HG02973 (cell line): ENCODE data around the gene IRF2BPL.

Experiments
- ATAC-seq: cut with Tn5 transposase; IDR thresholded peaks from one replicate; pipeline ENCODE4 v1.9.1; 2021; ENCODE audit warnings: moderate library complexity; ENCODE audit not compliant: unreplicated experiment

Gene IRF2BPL

DNA sequence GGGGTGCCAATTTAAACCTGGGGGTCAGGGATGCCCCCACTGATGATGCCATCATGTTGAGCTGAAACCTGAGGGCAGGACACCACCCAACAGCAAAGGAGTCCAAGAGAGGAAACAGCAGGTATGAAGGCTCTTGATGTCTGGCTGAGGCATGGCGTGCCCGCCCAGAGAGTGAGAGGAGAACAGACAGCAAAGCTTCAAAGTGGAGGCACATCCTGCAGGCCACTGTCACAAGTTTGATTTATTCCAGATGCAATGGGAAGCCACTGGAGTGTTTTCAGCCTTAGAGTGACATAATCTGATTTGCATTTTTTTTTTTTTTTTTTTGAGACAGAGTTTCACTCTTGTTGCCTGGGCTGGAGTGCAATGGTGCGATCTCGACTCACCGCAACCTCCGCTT, 34.8 kb downstream of the IRF2BPL start:
- ATAC-seq = no peak

GRCh38 chr14:76990084-76990483, 38.4 kb downstream of the IRF2BPL start:
- ATAC-seq = no peak

DNA sequence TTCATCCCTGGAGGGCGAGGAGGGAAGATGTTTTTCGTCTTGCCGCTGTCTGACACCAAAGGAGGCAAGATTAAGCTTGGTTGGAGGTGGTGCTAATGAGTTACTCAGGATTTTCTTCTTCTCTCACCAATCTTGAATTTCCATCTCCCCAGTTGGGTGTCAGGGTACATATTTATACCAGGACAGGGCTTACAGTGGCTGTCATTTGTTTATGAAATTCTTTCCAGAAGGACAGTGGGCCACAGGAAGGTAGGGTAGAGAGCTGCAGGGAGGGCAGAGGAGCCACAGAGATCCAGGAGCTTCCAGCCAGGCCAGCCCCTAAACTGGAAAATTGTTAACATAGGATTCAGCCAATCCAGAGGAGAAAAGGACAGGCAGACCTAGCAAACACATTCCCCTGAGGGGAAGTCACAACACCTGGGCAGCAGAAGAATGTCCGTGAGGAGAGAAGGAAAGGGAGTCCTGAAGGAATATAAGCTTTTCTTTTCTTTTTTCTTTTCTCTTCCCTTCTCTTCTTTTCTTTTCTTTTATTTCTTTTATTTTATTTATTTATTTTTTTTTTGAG, 40.5 kb downstream of the IRF2BPL start:
- no peak for ATAC-seq

DNA sequence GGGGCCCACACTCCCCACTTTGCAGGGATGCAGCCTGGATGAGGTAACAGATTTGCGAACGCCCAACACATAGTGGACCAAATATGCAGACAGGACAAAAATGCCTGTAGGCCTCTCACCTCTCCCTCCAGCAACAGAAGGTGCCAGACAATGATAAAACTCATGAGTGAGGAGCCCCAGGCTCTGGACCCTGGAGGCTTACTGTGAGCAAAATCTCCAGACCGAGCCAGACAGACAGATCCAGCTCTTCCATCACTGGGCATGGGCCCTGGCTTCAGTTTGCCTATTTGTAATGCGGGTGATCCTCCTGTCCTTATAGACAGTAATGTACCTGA, 42.3 kb downstream of the IRF2BPL start:
- no peak for ATAC-seq

DNA sequence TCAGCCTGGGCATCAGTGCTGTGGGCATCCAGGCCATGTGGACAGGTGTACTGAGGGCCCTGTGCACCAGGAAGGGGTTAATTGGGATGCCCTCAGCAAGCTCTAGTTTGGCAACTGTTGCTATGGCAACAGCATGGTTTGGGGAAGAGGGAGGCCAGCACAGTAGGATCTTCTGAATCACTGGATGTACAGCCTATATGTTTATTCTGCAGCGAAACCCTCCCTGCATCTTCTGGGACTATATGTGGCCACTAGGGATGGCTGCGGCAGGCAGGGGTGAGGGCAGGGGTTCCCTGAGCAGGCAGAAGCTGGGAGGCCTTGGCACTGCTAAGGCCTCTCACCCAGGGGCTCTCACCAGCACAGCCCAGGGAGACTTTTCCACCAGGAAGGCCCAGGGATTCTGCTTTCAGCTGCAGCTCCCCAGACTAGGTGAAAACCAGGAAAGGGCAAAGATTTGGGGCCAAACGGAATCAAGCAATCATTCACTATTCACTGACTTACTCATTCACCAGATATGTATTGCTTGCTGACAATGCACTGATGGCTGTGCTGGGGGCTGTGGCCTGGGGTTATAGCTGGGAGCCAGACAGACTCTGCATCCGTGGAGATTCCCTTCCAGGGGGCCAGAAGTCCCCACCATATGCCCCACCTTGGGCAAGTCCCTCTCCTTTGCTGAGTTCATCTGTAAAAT, 42.8 kb downstream of the IRF2BPL start:
- ATAC-seq = no peak

DNA sequence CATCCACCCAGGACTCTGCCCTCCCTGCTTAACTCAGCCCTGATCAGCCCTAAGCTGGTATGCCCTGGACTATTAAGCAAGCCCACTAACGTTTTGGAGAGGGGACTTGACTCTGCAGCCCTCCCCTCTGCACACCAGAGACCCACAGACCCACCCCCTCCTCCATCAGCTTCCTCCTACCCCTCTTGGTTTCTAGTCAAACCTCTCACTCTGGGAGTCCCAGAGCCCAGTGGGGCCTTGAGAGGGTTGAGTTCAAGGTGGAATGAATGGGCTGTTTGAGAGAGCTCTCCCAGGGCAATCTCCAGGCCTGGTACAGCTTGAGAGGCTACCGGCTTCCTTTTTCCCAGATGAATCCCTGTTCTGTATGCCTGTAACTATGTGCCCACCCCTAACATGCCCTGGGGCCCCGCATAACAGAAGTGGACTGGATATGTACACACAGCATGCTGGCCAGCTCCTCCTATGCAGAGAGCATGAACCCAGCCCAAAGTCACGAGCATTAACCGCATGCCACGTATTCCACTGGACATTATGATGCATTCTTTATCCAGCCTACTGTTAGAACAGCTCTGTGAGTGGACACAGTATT, 43.6 kb downstream of the IRF2BPL start:
- ATAC-seq = no peak

- no peak for ATAC-seq
Observed at GRCh38 chr14:76984297-76984696, 44.2 kb downstream of the IRF2BPL start.

DNA sequence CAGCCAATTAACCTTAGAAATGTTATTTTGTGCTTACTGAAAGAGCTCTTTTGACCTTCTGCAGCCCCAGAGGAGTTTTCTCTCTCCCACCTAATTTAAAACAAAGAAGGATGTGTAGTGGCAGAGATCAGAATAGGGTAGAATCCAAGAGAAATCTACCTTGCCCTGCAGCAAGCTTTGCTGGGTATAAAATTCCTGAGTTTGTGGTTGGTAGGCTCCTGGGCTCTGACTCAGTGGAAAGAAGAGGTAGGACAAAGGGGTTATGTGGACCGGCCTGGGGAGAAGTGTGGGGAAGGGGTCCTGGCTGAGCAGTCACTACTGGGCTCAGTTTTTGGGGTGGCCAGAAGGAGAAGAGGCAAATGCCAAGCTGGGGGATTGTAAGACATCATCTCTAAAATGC, 46.8 kb downstream of the IRF2BPL start:
- ATAC-seq = no peak

- peak; percentile 93 for ATAC-seq
Observed at GRCh38 chr14:76977793-76978720, 50.5 kb downstream of the IRF2BPL start.

DNA sequence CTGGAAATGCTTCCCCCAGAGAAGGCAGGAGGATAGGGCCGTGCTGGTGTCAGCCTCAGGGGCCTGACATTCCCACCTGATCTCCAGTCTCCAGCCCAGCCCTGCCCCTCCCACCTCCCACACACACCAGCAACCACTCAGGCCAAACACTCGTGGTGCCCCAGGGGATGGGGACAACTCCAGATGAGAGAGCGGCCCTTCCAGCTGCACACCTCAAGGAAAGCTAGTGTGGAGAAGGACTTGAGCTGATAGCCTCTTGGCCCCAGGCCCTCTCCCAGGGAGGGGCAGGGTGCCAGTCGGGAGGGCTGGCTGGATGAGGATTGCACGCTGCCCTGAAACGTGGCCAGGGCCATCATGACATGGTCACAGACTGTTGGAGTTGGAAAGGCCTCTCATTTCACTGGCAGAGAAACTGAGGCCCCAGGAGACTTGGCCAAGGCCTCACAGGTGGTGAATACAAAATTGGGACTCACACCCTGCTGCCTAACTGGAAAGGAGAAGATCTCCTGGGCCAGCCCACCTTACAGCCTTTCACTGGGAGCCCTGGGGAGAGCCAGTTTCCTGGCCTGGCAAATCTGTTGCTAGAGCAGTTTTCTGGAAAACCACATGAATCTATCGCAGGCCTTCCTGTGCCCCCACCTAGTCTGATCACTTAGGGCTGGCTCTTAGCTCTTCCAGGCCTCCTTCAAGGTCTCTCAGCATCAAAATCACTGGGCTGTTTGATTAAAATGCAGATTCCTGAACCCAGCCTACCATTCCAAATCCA, 52.1 kb downstream of the IRF2BPL start:
- no peak for ATAC-seq

DNA sequence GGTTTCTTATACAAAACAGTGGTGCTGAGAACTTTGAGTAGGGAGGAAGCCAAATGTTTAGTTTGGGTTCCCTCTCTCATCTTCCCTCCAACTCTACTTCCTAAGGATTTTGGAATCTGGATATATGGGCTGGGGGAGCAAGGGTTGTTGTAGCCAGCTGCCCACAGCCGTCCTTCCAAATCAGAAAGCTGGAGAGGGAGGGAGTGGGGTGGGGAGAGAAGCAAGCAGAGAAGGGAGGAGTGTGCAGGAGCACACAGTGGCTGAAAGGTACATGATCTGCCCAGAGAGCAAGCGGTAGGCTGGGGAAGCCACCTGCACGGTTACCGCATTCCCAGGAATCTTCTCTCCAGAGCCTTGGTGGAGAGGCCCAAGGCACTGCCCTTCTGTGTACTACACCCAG, 52.7 kb downstream of the IRF2BPL start:
- ATAC-seq = no peak

DNA sequence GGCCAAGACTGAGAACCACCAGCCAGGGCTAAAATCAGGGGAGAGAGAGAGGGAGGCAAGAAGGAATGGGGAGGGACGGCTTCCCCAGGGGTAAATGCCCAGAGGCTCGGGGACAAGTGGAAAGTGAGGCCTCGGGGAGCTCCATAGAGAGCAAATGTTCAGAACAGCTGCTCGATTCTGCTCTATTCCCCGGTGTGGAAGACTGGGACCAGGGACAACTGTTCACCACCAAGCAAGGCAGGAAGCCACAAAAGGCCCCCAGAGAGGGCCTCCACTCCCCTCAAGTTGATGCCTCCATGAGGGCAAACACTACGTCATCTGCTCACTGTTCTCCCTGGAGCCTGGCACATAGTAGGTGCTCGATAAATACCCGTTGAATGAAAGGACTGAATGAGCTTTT, 53.5 kb downstream of the IRF2BPL start:
- no peak for ATAC-seq
